ENCODE data around the gene APBB2.
"Not testable (repeated sequence)": the region's sequence is repeated elsewhere in the genome, so short reads cannot be mapped to it uniquely, and the experiment has no call there.

The APBB2 gene

DNA sequence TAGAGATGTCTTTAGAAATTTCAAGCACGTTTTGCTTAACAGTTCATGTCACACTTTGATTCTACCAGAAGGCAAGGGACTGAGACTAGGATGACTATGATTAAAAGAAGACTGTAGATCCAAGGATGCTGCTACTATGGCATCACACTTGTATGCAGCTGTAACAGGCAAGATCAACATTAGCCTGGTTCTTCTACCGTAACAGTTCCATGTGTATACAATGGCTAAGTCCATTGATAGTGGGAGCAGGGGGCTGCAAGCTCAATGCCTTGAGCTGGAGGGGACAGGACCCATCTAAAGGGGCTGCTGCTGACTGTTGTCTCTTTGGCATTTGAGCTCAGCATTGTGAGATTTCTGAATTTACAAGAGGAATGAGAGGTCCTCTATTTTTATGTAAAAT lies 212.0 kb downstream of the APBB2 start:
- TF ChIP-seq CTCF (IDR thresholded peaks at IDR 0.05; ENCODE audit: low read depth, low read length): no peak
- no peak overlapping the region for H3K4me3 ChIP-seq (ENCODE audit: low read depth, low read length)

DNA sequence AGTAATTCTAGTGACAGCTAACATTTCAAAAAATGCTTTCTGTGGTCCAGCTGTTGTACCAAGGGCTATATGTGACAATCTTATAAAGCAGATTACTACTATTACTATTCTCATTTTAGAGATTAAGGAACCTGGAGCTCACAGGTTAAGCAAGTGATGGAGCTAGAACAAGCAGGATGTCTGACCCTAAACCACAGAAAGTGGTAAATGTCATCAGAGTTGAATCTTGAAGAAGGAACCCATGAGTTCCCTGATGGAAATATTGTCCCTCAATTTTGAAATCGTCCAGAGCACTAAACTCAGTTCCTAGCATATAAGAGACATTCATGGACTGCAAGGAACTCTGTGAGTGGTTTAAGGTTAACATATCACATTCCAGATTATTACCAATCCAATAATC lies 214.0 kb downstream of the APBB2 start:
- TF ChIP-seq CTCF (IDR thresholded peaks at IDR 0.05; ENCODE audit: low read depth, low read length): no peak
- no peak overlapping the region for H3K4me3 ChIP-seq (ENCODE audit: low read depth, low read length)

GRCh38 chr4:40998675-40999358 lies 215.5 kb downstream of the APBB2 start:
- no peak for TF ChIP-seq CTCF (IDR thresholded peaks at IDR 0.05; ENCODE audit: low read depth, low read length)
- H3K4me3 ChIP-seq (ENCODE audit: low read depth, low read length): no peak overlapping the region

DNA sequence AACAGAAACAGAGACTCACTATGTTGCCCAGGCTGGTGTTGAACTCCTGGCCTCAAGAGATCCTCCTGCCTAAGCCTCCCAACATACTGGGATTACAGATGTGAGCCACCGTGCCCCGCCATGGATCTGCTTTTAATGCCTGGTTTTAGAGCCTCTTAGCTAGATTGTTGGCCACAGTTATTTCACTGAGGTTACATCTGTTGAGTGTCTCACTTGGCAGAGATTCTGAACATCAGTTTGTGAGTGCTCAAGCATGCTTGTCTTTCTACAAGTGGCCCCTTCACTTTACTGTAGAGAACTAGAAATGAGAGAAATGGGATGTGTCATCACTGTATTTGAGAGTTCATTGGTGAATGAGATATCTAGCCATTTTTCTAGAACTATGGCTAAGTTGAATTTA lies 218.5 kb downstream of the APBB2 start:
- TF ChIP-seq CTCF (IDR thresholded peaks at IDR 0.05; ENCODE audit: low read depth, low read length): no peak
- H3K4me3 ChIP-seq (ENCODE audit: low read depth, low read length): no peak overlapping the region

GRCh38 chr4:40994321-40994720 lies 220.0 kb downstream of the APBB2 start:
- not testable (repeated sequence) for H3K4me3 ChIP-seq (ENCODE audit: low read depth, low read length)

DNA sequence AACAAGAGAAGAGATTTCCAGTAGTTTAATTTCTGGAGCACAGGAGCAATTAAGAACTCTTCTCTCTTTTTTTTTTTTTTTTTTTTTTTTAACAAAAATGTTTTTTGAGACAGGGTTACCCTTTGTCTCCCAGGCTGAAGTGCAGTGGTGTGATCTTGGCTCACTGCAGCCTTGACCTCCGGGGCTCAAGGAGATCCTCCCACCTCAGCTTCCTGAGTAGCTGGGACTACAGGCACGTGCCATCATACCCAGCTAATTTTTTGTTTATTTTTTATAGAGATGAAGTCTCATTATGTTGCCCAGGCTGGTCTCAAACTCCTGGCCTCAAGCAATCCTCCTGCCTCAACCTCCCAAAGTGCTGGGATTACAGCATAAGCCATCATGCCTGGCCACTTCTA lies 221.0 kb downstream of the APBB2 start:
- not testable (repeated sequence) for H3K4me3 ChIP-seq (ENCODE audit: low read depth, low read length)

GRCh38 chr4:40992472-40993295 lies 221.7 kb downstream of the APBB2 start:
- no peak overlapping the region for H3K4me3 ChIP-seq (ENCODE audit: low read depth, low read length)
- TF ChIP-seq CTCF (IDR thresholded peaks at IDR 0.05; ENCODE audit: low read depth, low read length): no peak

GRCh38 chr4:40991908-40992307 lies 222.4 kb downstream of the APBB2 start:
- H3K4me3 ChIP-seq (ENCODE audit: low read depth, low read length): no peak overlapping the region
- TF ChIP-seq CTCF (IDR thresholded peaks at IDR 0.05; ENCODE audit: low read depth, low read length): no peak

Measured in WI38 (cell line).